ENCODE results near the gene MACO1.

DNA sequence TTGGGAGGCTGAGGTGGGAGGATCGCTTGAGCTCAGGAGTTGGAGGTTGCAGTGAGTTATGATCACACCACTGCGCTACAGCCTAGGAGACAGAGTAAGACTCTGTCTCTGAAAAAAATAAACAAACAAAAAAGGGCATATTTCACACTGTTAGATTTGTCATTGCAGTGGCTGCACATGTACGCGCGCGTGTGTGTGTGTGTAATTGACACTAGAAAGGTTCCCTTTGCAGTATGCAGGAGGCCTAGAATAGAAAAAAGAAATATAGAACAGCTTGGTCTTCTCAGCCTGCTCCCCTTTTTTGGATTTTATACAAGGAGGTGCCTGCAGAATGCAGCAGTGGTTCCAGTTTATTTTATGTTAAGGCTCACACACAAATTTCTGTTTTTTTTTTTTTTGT lies 8.6 kb downstream of the MACO1 start:
- TF ChIP-seq, protein P1, sequence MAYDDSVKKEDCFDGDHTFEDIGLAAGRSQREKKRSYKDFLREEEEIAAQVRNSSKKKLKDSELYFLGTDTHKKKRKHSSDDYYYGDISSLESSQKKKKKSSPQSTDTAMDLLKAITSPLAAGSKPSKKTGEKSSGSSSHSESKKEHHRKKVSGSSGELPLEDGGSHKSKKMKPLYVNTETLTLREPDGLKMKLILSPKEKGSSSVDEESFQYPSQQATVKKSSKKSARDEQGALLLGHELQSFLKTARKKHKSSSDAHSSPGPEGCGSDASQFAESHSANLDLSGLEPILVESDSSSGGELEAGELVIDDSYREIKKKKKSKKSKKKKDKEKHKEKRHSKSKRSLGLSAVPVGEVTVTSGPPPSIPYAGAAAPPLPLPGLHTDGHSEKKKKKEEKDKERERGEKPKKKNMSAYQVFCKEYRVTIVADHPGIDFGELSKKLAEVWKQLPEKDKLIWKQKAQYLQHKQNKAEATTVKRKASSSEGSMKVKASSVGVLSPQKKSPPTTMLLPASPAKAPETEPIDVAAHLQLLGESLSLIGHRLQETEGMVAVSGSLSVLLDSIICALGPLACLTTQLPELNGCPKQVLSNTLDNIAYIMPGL (CRISPR knock-in tag; IDR thresholded peaks at IDR 0.05; ENCODE audit: borderline replicate concordance) = no peak
- TF ChIP-seq, protein P2, sequence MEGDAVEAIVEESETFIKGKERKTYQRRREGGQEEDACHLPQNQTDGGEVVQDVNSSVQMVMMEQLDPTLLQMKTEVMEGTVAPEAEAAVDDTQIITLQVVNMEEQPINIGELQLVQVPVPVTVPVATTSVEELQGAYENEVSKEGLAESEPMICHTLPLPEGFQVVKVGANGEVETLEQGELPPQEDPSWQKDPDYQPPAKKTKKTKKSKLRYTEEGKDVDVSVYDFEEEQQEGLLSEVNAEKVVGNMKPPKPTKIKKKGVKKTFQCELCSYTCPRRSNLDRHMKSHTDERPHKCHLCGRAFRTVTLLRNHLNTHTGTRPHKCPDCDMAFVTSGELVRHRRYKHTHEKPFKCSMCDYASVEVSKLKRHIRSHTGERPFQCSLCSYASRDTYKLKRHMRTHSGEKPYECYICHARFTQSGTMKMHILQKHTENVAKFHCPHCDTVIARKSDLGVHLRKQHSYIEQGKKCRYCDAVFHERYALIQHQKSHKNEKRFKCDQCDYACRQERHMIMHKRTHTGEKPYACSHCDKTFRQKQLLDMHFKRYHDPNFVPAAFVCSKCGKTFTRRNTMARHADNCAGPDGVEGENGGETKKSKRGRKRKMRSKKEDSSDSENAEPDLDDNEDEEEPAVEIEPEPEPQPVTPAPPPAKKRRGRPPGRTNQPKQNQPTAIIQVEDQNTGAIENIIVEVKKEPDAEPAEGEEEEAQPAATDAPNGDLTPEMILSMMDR (IDR thresholded peaks at IDR 0.05) = no peak
- TF ChIP-seq, protein P3, sequence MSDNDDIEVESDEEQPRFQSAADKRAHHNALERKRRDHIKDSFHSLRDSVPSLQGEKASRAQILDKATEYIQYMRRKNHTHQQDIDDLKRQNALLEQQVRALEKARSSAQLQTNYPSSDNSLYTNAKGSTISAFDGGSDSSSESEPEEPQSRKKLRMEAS (IDR thresholded peaks at IDR 0.05) = no peak
- no peak for TF ChIP-seq ZNF302 (CRISPR knock-in tag; IDR thresholded peaks at IDR 0.05)
- TF ChIP-seq PHF8 (IDR thresholded peaks at IDR 0.05; ENCODE audit: borderline replicate concordance, low read depth) = no peak
- no peak for TF ChIP-seq MAZ (IDR thresholded peaks at IDR 0.05; ENCODE audit: borderline replicate concordance, low read depth, low read length)
- no peak for TF ChIP-seq NR3C1 (IDR thresholded peaks at IDR 0.05)
- no peak for TF ChIP-seq MYC (IDR thresholded peaks at IDR 0.05; ENCODE audit: borderline replicate concordance, low read length)
- no peak for TF ChIP-seq RAD21 (conservative IDR thresholded peaks at IDR 0.05 in 1 of 2, IDR thresholded peaks at IDR 0.05 in 1 of 2)

Data from A549 (cell line).